Measurements from ENCODE around the gene SRBD1.

The SRBD1 gene, protein sequence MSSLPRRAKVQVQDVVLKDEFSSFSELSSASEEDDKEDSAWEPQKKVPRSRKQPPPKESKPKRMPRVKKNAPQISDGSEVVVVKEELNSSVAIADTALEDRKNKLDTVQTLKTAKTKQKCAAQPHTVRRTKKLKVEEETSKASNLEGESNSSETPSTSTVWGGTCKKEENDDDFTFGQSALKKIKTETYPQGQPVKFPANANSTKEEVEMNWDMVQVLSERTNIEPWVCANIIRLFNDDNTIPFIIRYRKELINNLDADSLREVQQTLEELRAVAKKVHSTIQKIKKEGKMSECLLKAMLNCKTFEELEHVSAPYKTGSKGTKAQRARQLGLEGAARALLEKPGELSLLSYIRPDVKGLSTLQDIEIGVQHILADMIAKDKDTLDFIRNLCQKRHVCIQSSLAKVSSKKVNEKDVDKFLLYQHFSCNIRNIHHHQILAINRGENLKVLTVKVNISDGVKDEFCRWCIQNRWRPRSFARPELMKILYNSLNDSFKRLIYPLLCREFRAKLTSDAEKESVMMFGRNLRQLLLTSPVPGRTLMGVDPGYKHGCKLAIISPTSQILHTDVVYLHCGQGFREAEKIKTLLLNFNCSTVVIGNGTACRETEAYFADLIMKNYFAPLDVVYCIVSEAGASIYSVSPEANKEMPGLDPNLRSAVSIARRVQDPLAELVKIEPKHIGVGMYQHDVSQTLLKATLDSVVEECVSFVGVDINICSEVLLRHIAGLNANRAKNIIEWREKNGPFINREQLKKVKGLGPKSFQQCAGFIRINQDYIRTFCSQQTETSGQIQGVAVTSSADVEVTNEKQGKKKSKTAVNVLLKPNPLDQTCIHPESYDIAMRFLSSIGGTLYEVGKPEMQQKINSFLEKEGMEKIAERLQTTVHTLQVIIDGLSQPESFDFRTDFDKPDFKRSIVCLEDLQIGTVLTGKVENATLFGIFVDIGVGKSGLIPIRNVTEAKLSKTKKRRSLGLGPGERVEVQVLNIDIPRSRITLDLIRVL

DNA sequence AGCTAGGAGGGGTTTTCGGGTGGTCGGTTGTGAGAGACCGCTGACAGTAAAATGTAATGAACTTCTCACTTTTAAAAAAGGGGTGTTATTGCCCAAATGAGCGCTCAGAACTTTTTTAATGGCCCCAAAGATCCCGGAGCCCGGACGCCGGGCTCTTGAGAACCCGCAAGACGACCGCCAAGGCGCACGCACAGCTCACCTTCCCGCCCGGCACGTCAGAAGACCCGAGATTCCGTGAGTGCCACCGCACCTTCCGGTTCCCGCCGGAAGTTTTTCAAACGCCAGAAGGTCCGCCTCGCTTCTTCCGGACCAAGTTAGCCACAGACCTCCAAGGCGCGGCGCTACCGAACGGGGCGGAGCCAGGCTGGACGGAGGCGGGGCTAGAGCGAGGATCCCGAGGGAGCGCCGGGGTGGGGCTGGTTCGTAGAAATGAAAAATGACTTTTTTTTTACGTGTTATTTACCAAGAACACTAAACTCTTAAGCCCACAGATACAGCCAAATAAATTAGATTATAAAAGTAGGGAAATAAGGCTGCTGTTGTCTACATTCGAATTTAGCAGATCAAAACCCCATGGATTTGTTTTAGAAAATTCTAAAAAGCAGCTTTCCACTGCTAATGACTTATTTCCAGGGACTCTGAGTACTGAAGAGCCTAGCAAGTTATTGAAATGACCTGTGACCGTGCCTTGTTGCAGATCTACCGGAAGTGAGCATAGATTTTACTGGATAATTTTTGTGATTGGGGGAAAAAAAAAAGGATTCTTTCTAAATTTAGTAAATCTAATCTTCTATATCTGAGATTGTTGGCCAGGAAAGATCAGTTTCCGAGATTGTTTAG lies at the start of gene SRBD1:
TSS of gene SRBD1 (minus strand) at position 248 of the 840 bp plus-strand sequence. CDS start 5,826 bp downstream, outside the sequence.
- DNase-seq (ENCODE audit: low read depth, low spot score): peak; percentile 97

- DNase-seq (ENCODE audit: low read depth, low spot score): no peak
Measured at GRCh38 chr2:45654250-45654649, 43.2 kb upstream of the SRBD1 start.

GRCh38 chr2:45653122-45653913 lies 42.3 kb upstream of the SRBD1 start:
- peak; percentile 83 for DNase-seq (ENCODE audit: low read depth, low spot score)

DNA sequence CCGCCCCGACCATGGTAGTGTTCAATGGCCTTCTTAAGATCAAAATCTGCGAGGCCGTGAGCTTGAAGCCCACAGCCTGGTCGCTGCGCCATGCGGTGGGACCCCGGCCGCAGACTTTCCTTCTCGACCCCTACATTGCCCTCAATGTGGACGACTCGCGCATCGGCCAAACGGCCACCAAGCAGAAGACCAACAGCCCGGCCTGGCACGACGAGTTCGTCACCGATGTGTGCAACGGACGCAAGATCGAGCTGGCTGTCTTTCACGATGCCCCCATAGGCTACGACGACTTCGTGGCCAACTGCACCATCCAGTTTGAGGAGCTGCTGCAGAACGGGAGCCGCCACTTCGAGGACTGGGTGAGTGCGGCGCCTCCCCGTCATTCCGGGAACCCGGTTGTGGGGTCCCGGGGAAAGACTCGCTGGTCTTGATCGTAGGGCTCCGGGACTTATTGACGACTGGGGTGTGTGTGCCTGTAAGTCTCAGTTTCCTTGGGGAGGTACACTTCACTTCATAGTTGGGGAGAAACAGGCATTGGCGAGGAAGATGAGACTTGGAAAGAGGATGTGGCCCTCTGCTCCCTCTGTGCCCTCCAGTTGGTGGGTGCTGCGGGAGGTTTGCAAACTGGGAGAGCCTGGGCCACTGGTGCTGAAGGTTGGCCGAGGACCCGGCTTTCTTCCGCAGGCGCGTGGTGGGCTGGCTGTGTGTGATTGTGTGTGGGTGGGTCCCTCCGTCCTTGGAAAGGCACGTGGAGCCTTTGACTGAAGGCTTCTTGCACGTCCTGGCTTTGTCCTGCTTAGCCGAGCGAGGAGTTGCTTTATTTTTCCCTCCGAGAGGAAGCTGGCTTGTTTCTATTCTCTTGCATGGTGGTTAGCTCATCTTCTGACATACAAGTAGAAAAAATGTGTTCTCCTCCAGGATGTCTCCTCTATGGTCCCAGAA lies 41.3 kb upstream of the SRBD1 start:
- peak; percentile 67 for DNase-seq (ENCODE audit: low read depth, low spot score)

- DNase-seq (ENCODE audit: low read depth, low spot score): no peak
Measured at GRCh38 chr2:45651415-45652089, 40.5 kb upstream of the SRBD1 start, which contains the start of gene PRKCE. TSS of gene PRKCE (plus strand) at chr2:45651675.

DNA sequence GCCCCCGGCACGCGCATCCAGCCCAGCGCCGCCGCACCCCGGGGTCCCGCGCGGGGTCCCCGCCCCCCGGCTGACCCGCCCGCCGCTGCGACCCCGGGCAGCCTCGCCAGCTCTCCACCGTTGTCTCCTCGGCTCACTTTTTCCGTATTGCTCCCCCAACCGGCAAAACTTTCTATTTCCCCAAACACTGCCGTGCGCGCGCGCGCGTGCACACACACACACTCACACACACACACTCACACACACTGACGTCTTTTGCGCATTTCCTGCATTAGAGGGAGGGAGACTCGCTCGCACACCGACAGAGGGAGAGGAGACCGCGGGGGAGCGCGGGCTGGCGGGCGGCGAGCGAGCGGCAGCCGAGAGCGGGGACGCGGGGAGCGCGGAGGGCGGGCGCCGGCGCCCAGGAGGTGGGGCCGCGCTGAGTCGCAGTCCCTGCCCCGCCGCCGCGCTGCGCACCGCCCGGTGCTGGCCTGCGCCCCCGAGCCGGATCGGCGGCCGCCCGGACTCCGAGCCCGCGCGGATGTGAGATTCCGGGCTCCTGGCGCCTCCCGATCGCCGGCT lies 39.9 kb upstream of the SRBD1 start:
- DNase-seq (ENCODE audit: low read depth, low spot score): peak; percentile 97

- peak; percentile 79 for DNase-seq (ENCODE audit: low read depth, low spot score)
Measured at GRCh38 chr2:45649858-45650811, 39.1 kb upstream of the SRBD1 start.

- DNase-seq (ENCODE audit: low read depth, low spot score): no peak
Measured at GRCh38 chr2:45649462-45649857, 38.4 kb upstream of the SRBD1 start.

- no peak for DNase-seq (ENCODE audit: low read depth, low spot score)
Measured at GRCh38 chr2:45648636-45649035, 37.6 kb upstream of the SRBD1 start.

- no peak for DNase-seq (ENCODE audit: low read depth, low spot score)
Measured at GRCh38 chr2:45647986-45648520, 37.0 kb upstream of the SRBD1 start.

DNA sequence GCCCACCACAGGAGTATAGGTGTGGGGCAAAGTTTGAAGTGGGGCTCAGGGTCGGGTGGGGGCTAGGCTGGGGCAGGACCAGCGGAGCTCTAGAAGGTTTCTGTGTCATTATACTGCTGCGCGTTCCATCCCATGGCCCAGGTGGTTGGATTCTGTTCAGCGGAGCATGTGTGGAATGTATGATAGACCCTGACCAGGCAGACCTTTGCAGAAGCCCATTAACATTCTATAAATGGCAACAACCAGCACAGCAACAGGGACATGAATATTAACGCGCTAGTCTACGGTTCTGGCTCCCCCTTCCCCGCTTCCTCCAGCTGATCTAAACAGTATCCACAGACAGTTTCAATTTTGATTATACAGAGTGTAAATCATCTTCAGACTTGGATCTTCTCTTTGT lies 36.3 kb upstream of the SRBD1 start:
- DNase-seq (ENCODE audit: low read depth, low spot score): peak; percentile 26

DNA sequence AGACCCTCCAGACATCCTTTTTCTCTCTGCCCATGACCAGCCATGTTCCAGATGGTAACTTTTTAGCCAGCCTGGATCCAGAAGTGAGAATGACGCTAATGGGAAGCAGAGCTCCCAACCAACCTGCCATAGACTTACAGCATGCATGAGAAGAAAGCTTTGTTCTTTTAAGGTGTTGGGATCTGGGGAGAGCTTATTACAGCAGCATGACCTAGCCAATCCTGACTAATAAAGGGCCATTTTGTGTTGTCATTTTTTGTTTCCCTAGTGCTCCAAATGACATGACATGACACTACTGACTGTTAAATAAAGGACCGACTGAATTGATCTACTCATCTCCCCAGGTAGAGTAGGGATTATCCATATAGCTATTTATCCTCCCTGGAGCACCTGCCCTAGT lies 35.2 kb upstream of the SRBD1 start:
- DNase-seq (ENCODE audit: low read depth, low spot score): no peak

GRCh38 chr2:45643543-45644542 lies 32.8 kb upstream of the SRBD1 start:
- DNase-seq (ENCODE audit: low read depth, low spot score): peak; percentile 91

GRCh38 chr2:45643095-45643494 lies 32.0 kb upstream of the SRBD1 start:
- peak; percentile 44 for DNase-seq (ENCODE audit: low read depth, low spot score)

DNA sequence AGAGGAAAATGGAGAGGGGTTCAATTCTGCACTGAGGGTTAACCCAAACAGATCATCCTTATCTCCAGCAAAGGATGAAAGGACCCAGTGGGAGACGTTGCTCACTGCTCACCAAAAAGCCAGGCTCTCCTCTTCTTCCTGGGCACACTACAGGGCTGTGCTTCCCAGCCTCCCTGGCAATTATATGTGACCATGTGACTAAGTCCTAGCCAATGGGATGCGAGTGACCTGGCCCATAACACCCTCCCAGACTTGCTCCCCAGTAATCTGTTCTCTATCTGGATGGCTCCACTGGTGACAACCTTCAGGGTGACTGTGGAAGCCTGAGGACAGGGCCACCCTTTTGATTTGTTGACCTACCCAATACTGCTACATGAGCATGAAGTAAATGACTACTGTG lies 29.5 kb upstream of the SRBD1 start:
- no peak for DNase-seq (ENCODE audit: low read depth, low spot score)

DNA sequence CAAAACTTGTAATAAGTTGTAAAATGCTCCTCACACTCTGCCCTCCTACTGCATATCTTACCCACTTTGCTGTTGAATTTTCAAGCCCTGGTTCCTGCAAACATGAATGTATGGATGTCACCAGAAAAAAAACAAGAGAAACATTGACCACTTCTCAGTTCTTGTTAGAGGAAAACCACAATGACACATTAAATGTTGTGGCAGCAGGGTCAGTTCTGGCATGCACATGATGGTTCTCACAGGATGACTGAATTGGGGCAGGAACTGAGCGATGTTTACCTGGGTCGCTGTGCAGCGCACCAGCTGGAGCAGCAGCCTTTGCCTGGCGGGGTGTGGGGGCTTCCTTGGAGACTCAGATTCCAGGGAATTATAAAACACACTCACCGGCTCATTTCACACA lies 26.4 kb upstream of the SRBD1 start:
- peak; percentile 78 for DNase-seq (ENCODE audit: low read depth, low spot score)

All from astrocyte of the hippocampus (primary cell).